Measurements from ENCODE around the gene CARD14. TPM values are rescaled to one million over a fixed set of nuclear protein-coding genes. Genes with fewer than 3 reads are reported as not detected.
"Not testable (repeated sequence)": the region's sequence is repeated elsewhere in the genome, so short reads cannot be mapped to it uniquely, and the experiment has no call there.

Gene CARD14
- polyA plus RNA-seq, 3 donors, result 0.11 to 0.27 (median 0.16) TPM

GRCh38 chr17:80154166-80154565 lies 15.7 kb upstream of the CARD14 start:
- H3K27ac Mint-ChIP-seq, result no peak overlapping the region

GRCh38 chr17:80155600-80155999 lies 14.2 kb upstream of the CARD14 start:
- H3K9me3 Mint-ChIP-seq, result peaks cover 30 to 57% (median 44%) of the 10 kb centered on the region in 7 donors
- H3K4me1 ChIP-seq (ENCODE audit: control insufficient read depth in 1 of 2, insufficient read depth in 2 of 2, low read length in 2 of 2); H3K79me2 ChIP-seq (ENCODE audit: insufficient read depth, low read length); DNase-seq; H2AFZ ChIP-seq (ENCODE audit: insufficient read depth, low read depth, low read length, poor library complexity, severe bottlenecking); intact Hi-C loops (cut with micrococcal nuclease); H3K4me2 ChIP-seq (replicated peaks; ENCODE audit: extremely low read depth, low read length, poor library complexity, severe bottlenecking); H3K27me3 ChIP-seq (ENCODE audit: control insufficient read depth in 2 of 2, insufficient read depth in 2 of 2, low read length in 2 of 2); H3K4me3 ChIP-seq (replicated peaks in 1 of 3; ENCODE audit: low read depth in 2 of 3, low read length in 3 of 3); H3K36me3 Mint-ChIP-seq; H3K27ac ChIP-seq (ENCODE audit: low read depth in 1 of 2, low read length in 2 of 2); H3K9ac ChIP-seq (ENCODE audit: insufficient read depth, low read length, poor library complexity, severe bottlenecking); H4K20me1 ChIP-seq (ENCODE audit: insufficient read depth, low read length); H3K27me3 Mint-ChIP-seq (ENCODE audit: low read depth in 3 of 3); H3K4me3 Mint-ChIP-seq; H3K27ac Mint-ChIP-seq; H3K36me3 ChIP-seq (replicated peaks in 1 of 2; ENCODE audit: control insufficient read depth in 1 of 2, insufficient read depth in 2 of 2, low read length in 2 of 2); H3K4me1 Mint-ChIP-seq: not testable (repeated sequence)
- 75% methylated on average over 1 of the region's 2 CpGs for WGBS (ENCODE audit: insufficient coverage)
- peaks cover 20 to 45% of the 10 kb centered on the region in 2 donors for H3K9me3 ChIP-seq (replicated peaks in 1 of 2; ENCODE audit: control insufficient read depth in 1 of 2, insufficient read depth in 1 of 2, low read length in 2 of 2)

More at GRCh38 chr17:80154166-80154565, 15.7 kb upstream of the CARD14 start:
- peaks cover 10% of the 10 kb centered on the region for H3K4me1 Mint-ChIP-seq
- Histone ChIP-seq H3K9me3 (replicated peaks in 1 of 2; ENCODE audit: control insufficient read depth in 1 of 2, insufficient read depth in 1 of 2, low read length in 2 of 2) (peaks cover 20 to 45% of the 10 kb centered on the region in 2 donors), H3K27me3 (ENCODE audit: control insufficient read depth in 2 of 2, insufficient read depth in 2 of 2, low read length in 2 of 2) (no peaks in the 10 kb centered on the region), H4K20me1 (ENCODE audit: insufficient read depth, low read length) (no peaks in the 10 kb centered on the region), H3K36me3 (replicated peaks in 1 of 2; ENCODE audit: control insufficient read depth in 1 of 2, insufficient read depth in 2 of 2, low read length in 2 of 2) (no peaks in the 10 kb centered on the region), H3K9ac (ENCODE audit: insufficient read depth, low read length, poor library complexity, severe bottlenecking) (no peak overlapping the region), H3K4me2 (replicated peaks; ENCODE audit: extremely low read depth, low read length, poor library complexity, severe bottlenecking) (no peak overlapping the region), H2AFZ (ENCODE audit: insufficient read depth, low read depth, low read length, poor library complexity, severe bottlenecking) (no peak overlapping the region), H3K4me3 (replicated peaks in 1 of 3; ENCODE audit: low read depth in 2 of 3, low read length in 3 of 3) (no peak overlapping the region), H3K79me2 (ENCODE audit: insufficient read depth, low read length) (no peaks in the 10 kb centered on the region), H3K27ac (ENCODE audit: low read depth in 1 of 2, low read length in 2 of 2) (no peak overlapping the region), H3K4me1 (ENCODE audit: control insufficient read depth in 1 of 2, insufficient read depth in 2 of 2, low read length in 2 of 2) (peaks cover 7 to 9% of the 10 kb centered on the region in 2 donors)
- peaks cover 30 to 61% (median 44%) of the 10 kb centered on the region in 7 donors for H3K9me3 Mint-ChIP-seq
- DNase-seq, result no peak
- H3K27me3 Mint-ChIP-seq (ENCODE audit: low read depth in 3 of 3), result no peaks in the 10 kb centered on the region
- intact Hi-C loops (cut with micrococcal nuclease), result loop anchor here in 1 of 2 donors (5.0 kb wide), 1 partner anchor 58 kb away; no protein-coding TSS in a partner anchor
- no peak overlapping the region for H3K4me3 Mint-ChIP-seq
- no peak for TF ChIP-seq CTCF (IDR thresholded peaks at IDR 0.05)
- WGBS (ENCODE audit: insufficient coverage), result 95% methylated on average over 3 of the region's 5 CpGs
- H3K36me3 Mint-ChIP-seq, result peaks cover 2% of the 10 kb centered on the region in 2 donors
